RWPE1 (cell line): Measurements from ENCODE around the gene NEK1.
"Not testable (repeated sequence)": the region's sequence is repeated elsewhere in the genome, so short reads cannot be mapped to it uniquely, and the experiment has no call there.

Experiments used
- CTCF ChIA-PET: fragments of 350-600 bp; sonication (Branson Sonifier 250); formaldehyde crosslinking; extraction: SDS; loops from one replicate; lab custom pipeline; 2021; lab: Yijun Ruan, JAX
- POLR2A ChIA-PET: fragments of 400-600 bp; formaldehyde crosslinking; extraction: SDS; loops from one replicate; lab custom pipeline; 2020; ENCODE audit warnings: antibody characterized with exemption; ENCODE audit not compliant: low non-redundant PET; lab: Yijun Ruan, JAX
- DNase-seq: peaks from one replicate; pipeline ENCODE4 v3.0.0; 2012; ENCODE audit warnings: low spot score
- H3K27ac ChIP-seq: fragments of 450-650 bp; 2 replicates; pipeline ENCODE4 v1.5.1; 2017
- TF ChIP-seq, protein P1 (sequence below): fragments of 450-650 bp; conservative IDR thresholded peaks from 2 replicates; pipeline ENCODE4 v1.5.1; 2017; ENCODE audit warnings: low read depth, mild to moderate bottlenecking

Gene NEK1

DNA sequence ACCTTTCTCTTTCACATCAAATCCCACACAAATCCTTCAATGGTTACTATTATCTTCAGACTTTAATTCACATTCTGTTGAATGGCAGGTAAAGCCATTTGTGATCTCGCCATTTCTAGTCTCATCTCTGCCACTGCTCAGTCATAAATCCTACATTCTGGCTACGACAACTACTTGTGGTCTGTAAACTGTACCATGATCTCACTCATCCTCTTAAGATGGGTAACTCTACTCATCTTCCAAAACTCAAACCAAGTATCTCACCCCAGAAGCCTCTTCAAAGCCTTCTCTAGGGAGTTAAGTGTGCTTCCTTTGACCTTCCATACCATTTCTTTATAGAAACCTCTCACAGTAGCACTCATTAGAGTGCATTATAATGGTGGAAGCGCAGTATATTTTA, 101.8 kb downstream of the NEK1 start:
- POLR2A ChIA-PET, result no interaction called here
- CTCF ChIA-PET, result interaction anchor here (0.5 kb wide), 1 partner anchor 589 kb away, joined by 3 read pairs; no protein-coding TSS in a partner anchor
- no peak overlapping the region for H3K27ac ChIP-seq
- DNase-seq, result no peak
- TF ChIP-seq, protein P1, sequence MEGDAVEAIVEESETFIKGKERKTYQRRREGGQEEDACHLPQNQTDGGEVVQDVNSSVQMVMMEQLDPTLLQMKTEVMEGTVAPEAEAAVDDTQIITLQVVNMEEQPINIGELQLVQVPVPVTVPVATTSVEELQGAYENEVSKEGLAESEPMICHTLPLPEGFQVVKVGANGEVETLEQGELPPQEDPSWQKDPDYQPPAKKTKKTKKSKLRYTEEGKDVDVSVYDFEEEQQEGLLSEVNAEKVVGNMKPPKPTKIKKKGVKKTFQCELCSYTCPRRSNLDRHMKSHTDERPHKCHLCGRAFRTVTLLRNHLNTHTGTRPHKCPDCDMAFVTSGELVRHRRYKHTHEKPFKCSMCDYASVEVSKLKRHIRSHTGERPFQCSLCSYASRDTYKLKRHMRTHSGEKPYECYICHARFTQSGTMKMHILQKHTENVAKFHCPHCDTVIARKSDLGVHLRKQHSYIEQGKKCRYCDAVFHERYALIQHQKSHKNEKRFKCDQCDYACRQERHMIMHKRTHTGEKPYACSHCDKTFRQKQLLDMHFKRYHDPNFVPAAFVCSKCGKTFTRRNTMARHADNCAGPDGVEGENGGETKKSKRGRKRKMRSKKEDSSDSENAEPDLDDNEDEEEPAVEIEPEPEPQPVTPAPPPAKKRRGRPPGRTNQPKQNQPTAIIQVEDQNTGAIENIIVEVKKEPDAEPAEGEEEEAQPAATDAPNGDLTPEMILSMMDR, result no peak

DNA sequence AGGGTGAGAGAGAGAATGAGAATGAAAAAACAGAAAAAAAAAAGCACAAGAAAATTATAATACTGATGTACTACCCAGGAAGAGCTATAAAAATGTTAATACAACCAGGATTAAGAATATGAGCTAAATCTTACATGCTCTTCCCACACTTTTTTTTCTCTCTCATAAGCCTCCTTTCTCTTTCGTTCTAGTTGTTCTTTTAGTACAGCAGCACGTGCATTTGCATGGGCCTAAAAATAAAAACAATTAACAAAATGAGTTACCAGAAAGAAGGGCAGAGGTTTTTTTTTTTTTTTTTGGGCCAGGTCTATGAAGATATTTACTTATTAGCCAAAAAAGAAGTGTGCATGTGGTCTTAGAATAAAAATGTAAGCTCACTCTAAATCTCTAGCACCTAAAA, 105.5 kb downstream of the NEK1 start:
- CTCF ChIA-PET, result interaction anchor here (0.6 kb wide), 1 partner anchor 1283 kb away, joined by 3 read pairs; no protein-coding TSS in a partner anchor

DNA sequence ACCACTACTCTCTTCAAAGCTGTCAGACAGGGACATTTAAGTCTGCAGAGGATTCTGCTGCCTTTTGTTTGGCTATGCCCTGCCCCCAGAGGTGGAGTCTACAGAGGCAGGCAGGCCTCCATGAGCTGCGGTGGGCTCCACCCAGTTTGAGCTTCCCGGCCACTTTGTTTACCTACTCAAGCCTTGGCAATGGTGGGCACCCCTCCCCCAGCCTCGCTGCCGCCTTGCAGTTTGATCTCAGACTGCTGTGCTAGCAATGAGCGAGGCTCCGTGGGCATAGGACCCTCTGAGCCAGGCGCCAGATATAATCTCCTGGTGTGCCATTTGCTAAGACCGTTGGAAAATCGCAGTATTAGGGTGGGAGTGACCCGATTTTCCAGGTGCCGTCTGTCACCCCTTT, 112.5 kb downstream of the NEK1 start:
- POLR2A ChIA-PET, result not testable (repeated sequence)

More for the DNA sequence above, 105.5 kb downstream of the NEK1 start:
- DNase-seq, result no peak
- H3K27ac ChIP-seq, result no peak overlapping the region
- POLR2A ChIA-PET, result no interaction called here
- TF ChIP-seq, protein P1, result no peak

DNA sequence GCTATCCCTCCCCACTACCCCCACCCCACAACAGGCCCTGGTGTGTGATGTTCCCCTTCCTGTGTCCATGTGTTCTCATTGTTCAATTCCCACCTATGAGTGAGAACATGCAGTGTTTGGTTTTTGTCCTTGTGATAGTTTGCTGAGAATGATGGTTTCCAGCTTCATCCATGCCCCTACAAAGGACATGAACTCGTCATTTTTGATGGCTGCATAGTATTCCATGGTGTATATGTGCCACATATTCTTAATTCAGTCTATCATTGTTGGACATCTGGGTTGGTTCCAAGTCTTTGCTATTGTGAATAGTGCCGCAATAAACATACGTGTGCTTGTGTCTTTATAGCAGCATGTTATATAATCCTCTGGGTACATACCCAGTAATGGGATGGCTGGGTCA, 118.1 kb downstream of the NEK1 start:
- POLR2A ChIA-PET, CTCF ChIA-PET, H3K27ac ChIP-seq, DNase-seq: not testable (repeated sequence)

More for the DNA sequence above, 112.5 kb downstream of the NEK1 start:
- CTCF ChIA-PET, H3K27ac ChIP-seq, DNase-seq: not testable (repeated sequence)

DNA sequence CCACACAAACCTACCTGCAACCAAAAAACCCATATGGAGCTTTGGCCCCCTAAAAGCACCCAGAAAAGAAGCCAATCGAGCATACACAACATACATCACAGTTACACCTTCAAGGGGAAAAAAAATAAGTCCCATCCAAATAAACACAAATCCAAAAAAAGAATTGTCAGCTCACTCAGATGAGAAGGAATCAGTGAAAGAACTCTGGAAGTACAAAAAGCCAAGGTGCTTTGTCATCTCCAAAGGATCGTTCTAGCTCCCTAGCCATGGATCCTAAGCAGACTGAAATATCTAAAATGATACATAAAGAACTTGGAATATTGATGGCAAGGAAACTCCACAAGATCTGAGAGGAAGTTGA, 119.2 kb downstream of the NEK1 start:
- DNase-seq, result no peak
- TF ChIP-seq, protein P1, result no peak; the same call in 1 of the 2 replicates
- ChIA-PET POLR2A (no interaction called here), CTCF (interaction anchor here (0.7 kb wide), 1 partner anchor 569 kb away, joined by 3 read pairs; no protein-coding TSS in a partner anchor)
- H3K27ac ChIP-seq, result no peak overlapping the region

DNA sequence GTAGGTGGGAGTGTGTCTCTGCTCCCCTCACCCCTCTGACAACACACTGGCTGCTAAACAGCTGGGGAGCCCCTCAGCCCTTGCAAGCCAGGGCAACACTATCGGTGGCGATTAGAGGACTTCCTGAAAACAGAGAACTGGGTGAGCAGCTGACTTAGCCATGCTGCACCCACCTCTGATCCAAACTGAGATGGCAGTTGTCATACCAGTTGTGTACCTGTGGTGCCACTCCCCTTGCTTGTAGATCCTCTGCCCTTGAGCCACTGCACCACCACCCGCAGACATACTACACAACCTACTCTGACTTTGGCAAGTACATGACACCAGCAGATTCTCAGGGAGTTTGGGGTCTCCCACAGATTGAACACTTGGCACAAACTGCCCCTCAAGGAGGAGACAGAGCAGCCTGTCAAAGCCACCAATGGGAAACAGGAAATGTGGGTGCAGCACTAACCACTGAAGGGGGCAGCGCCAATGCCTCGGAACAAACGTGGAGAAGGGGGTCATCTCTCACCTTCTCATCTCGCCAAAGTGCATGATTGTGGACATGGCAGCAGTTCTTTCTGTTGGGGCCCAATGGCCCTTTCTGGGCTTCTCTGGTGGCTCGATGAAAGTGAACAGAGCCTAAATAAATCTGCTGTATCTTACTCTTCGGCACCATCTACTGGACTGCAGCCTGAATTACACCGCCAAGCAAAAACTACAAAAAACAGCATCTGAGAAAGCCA, 119.8 kb downstream of the NEK1 start:
- POLR2A ChIA-PET, result no interaction called here
- no peak overlapping the region for H3K27ac ChIP-seq
- CTCF ChIA-PET, result interaction anchor here (0.7 kb wide), 1 partner anchor 568 kb away, joined by 3 read pairs; no protein-coding TSS in a partner anchor
- TF ChIP-seq, protein P1, result peak; percentile 47; the same call in 1 of the 2 replicates
- DNase-seq, result peak; percentile 15

DNA sequence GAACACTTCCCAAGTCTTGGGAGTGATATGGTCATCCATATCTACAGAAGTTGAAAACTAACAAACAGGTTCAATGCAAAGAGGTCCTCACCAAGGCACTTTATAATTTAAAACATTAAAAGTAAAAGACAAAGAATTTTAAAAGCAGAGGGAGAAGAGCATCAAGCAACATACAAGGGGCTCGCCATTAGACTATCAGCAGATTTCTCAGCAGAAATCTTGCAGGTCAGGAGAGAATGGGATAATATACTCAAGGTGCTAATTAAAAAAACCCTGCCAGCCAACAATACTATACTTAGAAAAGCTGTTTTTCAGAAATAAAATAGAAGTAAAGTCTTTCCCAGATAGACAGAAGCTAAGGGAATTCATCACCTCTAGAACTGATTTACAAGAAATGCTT, 121.2 kb downstream of the NEK1 start:
- POLR2A ChIA-PET, result no interaction called here
- no peak for DNase-seq
- TF ChIP-seq, protein P1, result no peak
- CTCF ChIA-PET, result no interaction called here
- H3K27ac ChIP-seq, result no peak overlapping the region
